Mononuclear cell (primary cell): ENCODE measurements around the gene SERTAD1. TPM values are rescaled to one million over a fixed set of nuclear protein-coding genes. Genes with fewer than 3 reads are reported as not detected.
A peak's percentile ranks its signal among the peaks of the same experiment; 100 is the strongest.
"Not testable (repeated sequence)": the region's sequence is repeated elsewhere in the genome, so short reads cannot be mapped to it uniquely, and the experiment has no call there.

Experiments used
- H3K27me3 ChIP-seq: 2 replicates; pipeline ENCODE4 v1.6.0; 2011; ENCODE audit warnings: low read length, control low read depth; ENCODE audit not compliant: insufficient read depth
- H3K4me1 ChIP-seq: 2 replicates; pipeline ENCODE4 v1.5.1; 2011; ENCODE audit warnings: mild to moderate bottlenecking, low read length, control low read depth; ENCODE audit not compliant: insufficient read depth
- H3K4me3 ChIP-seq: 2 replicates; pipeline ENCODE4 v1.5.1; 2011; ENCODE audit warnings: mild to moderate bottlenecking, low read length, moderate library complexity
- H3K9me3 ChIP-seq: 2 replicates; pipeline ENCODE4 v1.5.1; 2011; ENCODE audit warnings: low read depth, mild to moderate bottlenecking, control low read depth, low read length
- total RNA-seq: library from RNA; depleted of rRNA; stranded (reverse); fragments of >200 nt; gene quantifications from one replicate; pipeline ENCODE4 v1.2.3, GENCODE V29; 2012

SERTAD1 gene
- total RNA-seq, 1 donor, result 16.1 TPM

DNA sequence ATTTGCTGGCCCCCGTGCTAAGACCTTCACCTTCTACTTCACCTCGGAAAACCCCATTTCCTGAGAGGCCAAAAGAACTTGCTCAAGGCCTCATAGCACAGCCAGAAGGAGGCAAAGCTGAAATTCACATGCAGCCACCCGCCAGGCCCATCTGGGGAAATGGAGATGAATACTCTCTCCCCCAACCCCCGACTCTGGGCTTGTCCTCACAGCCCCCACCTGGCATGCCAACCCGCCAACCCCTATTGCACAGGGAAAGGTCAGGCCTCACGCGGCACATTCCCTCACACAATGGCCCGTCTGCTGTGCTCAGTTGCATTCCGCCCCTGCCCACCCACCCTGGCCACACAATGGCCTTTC is 15.8 kb downstream of the SERTAD1 start:
- no peak overlapping the region for H3K4me3 ChIP-seq
- no peaks in the 10 kb centered on the region for H3K27me3 ChIP-seq
- no peaks in the 10 kb centered on the region for H3K9me3 ChIP-seq
- H3K4me1 ChIP-seq, result peaks cover 11% of the 10 kb centered on the region

DNA sequence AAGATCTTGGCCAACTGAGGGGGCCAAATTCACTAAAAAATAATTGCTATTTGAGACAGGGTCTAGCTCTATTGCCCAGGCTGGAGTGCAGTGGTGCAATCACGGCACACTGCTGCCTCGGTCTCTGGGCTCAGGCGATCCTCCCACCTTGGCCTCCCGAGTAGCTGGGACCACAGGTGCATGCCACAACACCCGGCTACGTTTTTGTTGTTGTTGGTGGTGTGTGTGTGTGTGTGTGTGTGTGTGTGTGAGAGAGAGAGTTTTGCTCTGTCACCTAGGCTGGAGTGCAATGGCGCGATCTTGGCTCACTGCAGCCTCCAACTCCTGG is 17.2 kb downstream of the SERTAD1 start:
- H3K4me3 ChIP-seq, H3K9me3 ChIP-seq, H3K27me3 ChIP-seq: not testable (repeated sequence)
- peaks cover 11% of the 10 kb centered on the region for H3K4me1 ChIP-seq

- Histone ChIP-seq H3K9me3 (no peaks in the 10 kb centered on the region), H3K4me3 (no peak overlapping the region), H3K27me3 (no peaks in the 10 kb centered on the region), H3K4me1 (peaks cover 8% of the 10 kb centered on the region)
Observed at GRCh38 chr19:40407714-40408597, 17.8 kb downstream of the SERTAD1 start.

- H3K27me3 ChIP-seq, result no peaks in the 10 kb centered on the region
- no peaks in the 10 kb centered on the region for H3K9me3 ChIP-seq
- H3K4me3 ChIP-seq, result peak overlapping the region; percentile 55
- H3K4me1 ChIP-seq, result peaks cover 11% of the 10 kb centered on the region
Observed at GRCh38 chr19:40403262-40403984, 22.4 kb downstream of the SERTAD1 start.

DNA sequence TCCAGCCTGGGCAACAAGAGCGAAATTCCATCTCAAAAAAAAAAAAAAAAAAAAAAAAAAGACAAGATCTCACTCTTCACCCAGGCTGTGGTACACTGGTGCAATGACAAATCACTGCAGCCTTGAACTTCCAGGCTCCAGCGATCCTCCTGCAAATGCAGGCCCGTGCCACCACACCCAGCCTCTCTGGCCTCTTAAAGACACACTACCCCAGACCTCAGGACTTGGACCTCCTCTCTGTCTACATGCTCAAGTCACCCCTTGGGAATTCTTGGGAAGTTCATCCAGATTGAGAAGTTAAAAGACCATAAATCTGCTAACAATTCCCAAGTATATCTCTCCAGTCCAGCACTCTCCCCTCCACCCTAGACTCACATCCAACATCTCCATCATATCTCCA is 25.2 kb downstream of the SERTAD1 start:
- no peaks in the 10 kb centered on the region for H3K27me3 ChIP-seq
- H3K4me1 ChIP-seq, result peaks cover 8% of the 10 kb centered on the region
- H3K4me3 ChIP-seq, result no peak overlapping the region
- H3K9me3 ChIP-seq, result no peaks in the 10 kb centered on the region

- H3K4me3 ChIP-seq, result no peak overlapping the region
Observed at GRCh38 chr19:40398417-40399131, 27.2 kb downstream of the SERTAD1 start.

GRCh38 chr19:40397568-40397906 is 28.3 kb downstream of the SERTAD1 start:
- no peaks in the 10 kb centered on the region for H3K9me3 ChIP-seq
- H3K4me3 ChIP-seq, result no peak overlapping the region
- peaks cover 8% of the 10 kb centered on the region for H3K4me1 ChIP-seq
- H3K27me3 ChIP-seq, result no peaks in the 10 kb centered on the region

More at GRCh38 chr19:40398417-40399131, 27.2 kb downstream of the SERTAD1 start:
- Histone ChIP-seq H3K4me1 (peaks cover 8% of the 10 kb centered on the region), H3K27me3 (no peaks in the 10 kb centered on the region), H3K9me3 (no peaks in the 10 kb centered on the region)

- H3K27me3 ChIP-seq, result no peaks in the 10 kb centered on the region
- H3K4me3 ChIP-seq, result no peak overlapping the region
- H3K4me1 ChIP-seq, result peaks cover 8% of the 10 kb centered on the region
- H3K9me3 ChIP-seq, result no peaks in the 10 kb centered on the region
Observed at GRCh38 chr19:40396886-40397567, 28.8 kb downstream of the SERTAD1 start.

GRCh38 chr19:40395956-40396355 is 29.8 kb downstream of the SERTAD1 start:
- H3K4me1 ChIP-seq, result peaks cover 8% of the 10 kb centered on the region
- H3K4me3 ChIP-seq, result no peak overlapping the region
- no peaks in the 10 kb centered on the region for H3K27me3 ChIP-seq
- H3K9me3 ChIP-seq, result no peaks in the 10 kb centered on the region

- H3K9me3 ChIP-seq, result no peaks in the 10 kb centered on the region
- peaks cover 8% of the 10 kb centered on the region for H3K4me1 ChIP-seq
- H3K27me3 ChIP-seq, result no peaks in the 10 kb centered on the region
- H3K4me3 ChIP-seq, result no peak overlapping the region
Observed at GRCh38 chr19:40394816-40395210, 31.0 kb downstream of the SERTAD1 start.

GRCh38 chr19:40393894-40394815 is 31.6 kb downstream of the SERTAD1 start:
- Histone ChIP-seq H3K9me3 (no peaks in the 10 kb centered on the region), H3K27me3 (no peaks in the 10 kb centered on the region), H3K4me3 (no peak overlapping the region)

GRCh38 chr19:40392894-40393517 is 32.8 kb downstream of the SERTAD1 start:
- Histone ChIP-seq H3K4me1 (peaks cover under 1% of the 10 kb centered on the region), H3K27me3 (no peaks in the 10 kb centered on the region), H3K9me3 (no peaks in the 10 kb centered on the region), H3K4me3 (no peak overlapping the region)

More at GRCh38 chr19:40393894-40394815, 31.6 kb downstream of the SERTAD1 start:
- peaks cover 8% of the 10 kb centered on the region for H3K4me1 ChIP-seq

- Histone ChIP-seq H3K4me1 (no peaks in the 10 kb centered on the region), H3K27me3 (no peaks in the 10 kb centered on the region), H3K9me3 (no peaks in the 10 kb centered on the region), H3K4me3 (no peak overlapping the region)
Observed at GRCh38 chr19:40392123-40392522, 33.7 kb downstream of the SERTAD1 start.
